GM12891 (cell line): Measurements from ENCODE around the gene CCBE1.
"Not testable (repeated sequence)": the region's sequence is repeated elsewhere in the genome, so short reads cannot be mapped to it uniquely, and the experiment has no call there.

Experiments
- DNase-seq: peaks from one replicate; pipeline ENCODE4 v3.0.0; 2011; ENCODE audit warnings: low spot score; ENCODE audit not compliant: insufficient read length
- FAIRE-seq: peaks from 2 replicates; lab custom pipeline; 2011; peaks lifted over from hg19 to GRCh38; lab: Jason Lieb, UNC
- PAX5 ChIP-seq: IDR thresholded peaks from 2 replicates; pipeline ENCODE4 v1.6.1; 2011; ENCODE audit warnings: low read length, moderate library complexity, mild to moderate bottlenecking; ENCODE audit not compliant: insufficient read depth, severe bottlenecking
- POLR2A ChIP-seq: IDR thresholded peaks from 2 replicates; pipeline ENCODE4 v1.6.1; 2011; ENCODE audit warnings: low read depth, low read length, control low read depth
- POLR2AphosphoS5 ChIP-seq: IDR thresholded peaks from 2 replicates; pipeline ENCODE4 v1.6.1; 2011; ENCODE audit warnings: low read depth, low read length, control low read depth
- POU2F2 ChIP-seq: IDR thresholded peaks from 2 replicates; pipeline ENCODE4 v1.6.1; 2011; ENCODE audit warnings: low read depth, mild to moderate bottlenecking, control low read depth, low read length, moderate library complexity
- SPI1 ChIP-seq: IDR thresholded peaks from 2 replicates; pipeline ENCODE4 v1.6.1; 2011; ENCODE audit warnings: low read depth, low read length, control low read depth
- TAF1 ChIP-seq: IDR thresholded peaks from 2 replicates; pipeline ENCODE4 v1.6.1; 2011; ENCODE audit warnings: low read depth, low read length, control low read depth

Gene CCBE1

DNA sequence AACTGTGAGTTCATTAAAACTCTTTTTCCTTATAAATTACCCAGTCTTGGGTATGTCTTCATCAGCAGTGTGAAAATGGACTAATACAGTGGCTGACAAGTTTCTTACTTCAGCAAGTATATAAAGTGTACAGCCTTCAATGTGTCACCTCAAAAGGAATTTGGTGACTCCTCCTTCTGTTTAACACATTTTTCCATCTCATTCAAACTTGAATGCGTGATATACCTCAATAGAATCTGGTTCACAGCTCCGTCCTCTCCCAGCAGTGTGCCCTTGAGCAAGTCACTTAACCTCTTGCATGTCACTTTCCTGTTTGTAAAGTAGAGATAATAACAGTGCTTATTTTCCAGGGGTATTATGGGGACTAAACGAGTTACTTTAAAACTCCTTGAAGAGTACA lies 159.6 kb downstream of the CCBE1 start:
- DNase-seq (no peak), FAIRE-seq (no peak)
- TF ChIP-seq SPI1 (no peak), POU2F2 (no peak), TAF1 (no peak), PAX5 (no peak), POLR2A (no peak), POLR2AphosphoS5 (no peak)

DNA sequence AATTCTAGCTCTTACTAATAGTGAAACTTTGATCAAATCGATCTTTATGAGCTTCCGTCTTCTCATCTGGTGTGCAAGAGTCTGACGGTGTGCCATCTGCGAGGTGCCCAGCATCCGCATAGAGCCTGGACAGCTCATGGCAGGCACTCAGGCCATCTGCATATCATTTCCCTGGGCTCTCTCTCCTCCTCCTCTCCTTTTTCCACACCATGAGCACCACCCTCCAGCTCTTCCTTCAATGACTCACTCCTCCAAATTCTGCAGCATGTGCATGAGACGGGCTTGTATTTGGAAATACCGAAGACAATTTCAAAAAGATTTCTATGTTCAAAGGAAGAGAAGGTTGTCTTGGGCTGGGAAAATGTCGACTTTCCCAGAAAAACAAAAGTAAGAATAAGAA lies 161.1 kb downstream of the CCBE1 start:
- DNase-seq = no peak
- no peak for FAIRE-seq
- TF ChIP-seq POU2F2 (no peak), POLR2A (no peak), SPI1 (no peak), PAX5 (no peak), POLR2AphosphoS5 (no peak), TAF1 (no peak)

DNA sequence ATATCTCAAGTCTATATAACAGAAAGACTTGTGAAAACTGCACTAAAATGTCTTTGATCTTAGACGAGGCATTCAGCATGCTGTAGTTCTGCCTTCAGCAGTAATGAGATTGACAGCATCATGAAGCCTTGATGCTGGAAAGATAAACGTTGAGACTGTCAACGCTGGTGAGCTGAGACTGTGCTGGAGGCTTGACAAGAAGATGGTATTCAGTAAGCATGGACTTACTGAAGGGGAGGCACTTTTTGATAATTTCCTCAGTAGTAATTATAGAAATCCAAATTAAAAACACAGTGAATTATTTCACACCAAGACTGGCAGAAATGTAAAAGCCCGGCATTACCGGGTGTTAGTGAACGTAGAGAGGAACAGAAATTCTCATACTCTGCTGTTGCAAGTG lies 162.2 kb downstream of the CCBE1 start:
- DNase-seq (no peak), FAIRE-seq (no peak)
- no peak for TF ChIP-seq POLR2A

DNA sequence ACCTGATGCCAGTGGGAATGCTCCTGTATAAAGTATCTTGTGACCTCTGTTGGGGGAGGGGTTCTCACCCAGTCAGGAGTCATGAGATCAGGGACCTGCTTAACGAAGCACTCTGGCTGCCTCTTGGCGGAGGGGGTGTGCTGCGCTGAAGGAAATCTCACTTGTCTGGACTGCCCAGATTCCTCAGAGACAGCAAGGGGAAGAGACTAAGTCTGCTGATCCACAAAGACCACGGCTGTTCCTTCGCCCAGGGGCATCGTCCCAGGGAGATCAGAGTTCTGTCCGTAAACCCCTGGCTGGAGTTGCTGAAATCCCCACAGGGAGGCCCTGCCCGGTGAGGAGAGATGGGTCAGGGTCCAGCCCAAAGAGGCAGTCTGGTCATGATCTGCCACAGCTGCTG lies 168.4 kb downstream of the CCBE1 start:
- FAIRE-seq (no peak), DNase-seq (no peak)
- TF ChIP-seq POLR2A = no peak
- no peak for TF ChIP-seq PAX5
- no peak for TF ChIP-seq POU2F2
- TF ChIP-seq POLR2AphosphoS5 = no peak
- TF ChIP-seq TAF1 = no peak
- TF ChIP-seq SPI1 = no peak

DNA sequence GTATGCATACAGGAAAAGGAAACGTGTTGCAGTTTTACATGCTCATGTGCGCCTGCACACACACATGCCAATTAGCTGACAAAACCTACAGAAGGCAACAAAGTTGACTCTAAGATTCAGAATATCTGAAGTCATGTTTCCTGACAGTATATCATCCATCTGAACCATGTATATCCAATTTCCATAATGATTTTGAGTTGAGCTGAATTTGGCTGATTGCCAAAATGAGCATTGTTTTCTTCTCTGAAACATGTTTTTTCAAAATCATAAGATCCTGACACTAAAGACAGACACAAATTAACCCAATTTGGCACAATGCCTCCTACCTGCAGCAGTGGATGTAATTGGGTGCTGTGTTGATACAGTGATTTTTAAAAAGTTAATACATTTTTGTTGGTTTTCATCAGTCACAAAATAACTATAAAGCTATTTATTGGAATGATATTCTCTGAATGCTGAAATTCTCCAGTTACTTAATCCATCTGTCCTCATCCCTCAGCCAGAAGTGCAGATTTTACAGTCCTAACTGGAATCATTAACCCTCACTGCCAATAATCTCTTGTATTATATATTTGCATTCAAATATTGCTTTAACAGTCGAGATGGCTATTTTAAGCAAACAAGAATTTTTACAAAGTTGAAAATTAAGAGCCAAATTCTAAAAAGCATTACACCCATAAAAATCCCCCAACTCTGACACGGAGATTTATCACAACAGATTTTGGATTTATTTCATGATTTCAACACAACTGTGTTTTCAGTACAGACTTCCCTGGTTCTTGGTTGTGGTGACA lies 176.5 kb downstream of the CCBE1 start:
- DNase-seq (no peak), FAIRE-seq (no peak)
- no peak for TF ChIP-seq POLR2AphosphoS5

DNA sequence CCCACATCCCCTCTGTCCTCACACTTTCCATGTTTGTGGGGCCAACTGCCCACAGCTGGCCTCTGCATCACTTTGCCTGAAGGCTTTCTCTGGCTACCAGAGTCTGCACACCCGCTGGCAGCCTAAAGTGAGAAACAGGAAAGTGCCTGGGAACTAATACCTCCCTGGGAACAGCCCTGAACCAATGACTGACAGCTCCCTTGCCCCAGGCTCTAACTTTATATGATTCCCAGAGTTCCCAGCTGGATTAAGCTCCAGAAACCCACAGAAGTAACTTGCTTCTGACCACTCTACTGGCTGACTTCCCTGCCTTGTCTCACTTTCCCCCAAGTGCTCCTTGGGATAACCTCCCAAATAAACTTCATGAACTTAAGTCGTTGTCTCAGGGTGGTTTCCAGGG lies 178.5 kb downstream of the CCBE1 start:
- no peak for DNase-seq
- TF ChIP-seq PAX5 (no peak), POU2F2 (no peak)

DNA sequence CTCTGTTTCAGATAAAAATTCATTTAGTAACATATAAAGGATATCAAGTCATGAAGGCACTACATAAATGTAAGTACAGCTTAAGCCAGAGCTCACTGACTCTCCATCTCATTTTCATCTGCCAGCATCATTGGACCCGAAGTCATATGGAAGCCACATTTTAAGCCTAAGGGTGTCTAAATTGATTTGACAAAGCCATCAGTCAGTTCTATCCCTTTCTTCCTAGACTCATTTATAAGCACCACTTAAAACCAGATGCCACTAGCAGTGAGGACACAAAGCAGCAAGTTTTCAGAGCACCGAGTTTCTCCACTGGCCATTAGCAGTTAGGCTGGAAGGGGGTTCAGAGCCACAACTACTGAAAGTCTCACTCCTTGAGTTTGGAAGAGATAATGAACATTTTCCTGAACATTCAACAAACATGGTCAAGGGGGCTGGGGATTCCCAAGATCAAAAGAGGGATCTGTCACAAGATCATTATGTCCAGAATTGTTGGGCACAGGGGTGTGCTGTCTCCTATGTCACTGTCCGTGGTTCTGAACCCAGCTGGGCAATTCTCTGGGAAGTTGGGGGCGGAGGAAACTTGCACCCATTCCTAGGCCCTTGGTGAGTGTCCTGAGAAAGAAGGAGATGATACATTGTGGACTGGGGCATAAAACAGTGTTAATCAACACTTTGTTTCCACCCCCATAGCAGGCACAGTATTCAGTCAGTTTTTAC lies 179.6 kb downstream of the CCBE1 start:
- TF ChIP-seq PAX5 (no peak), TAF1 (no peak), SPI1 (no peak), POU2F2 (no peak)
- DNase-seq = no peak
- no peak for FAIRE-seq

More for the DNA sequence above, 178.5 kb downstream of the CCBE1 start:
- FAIRE-seq = no peak

DNA sequence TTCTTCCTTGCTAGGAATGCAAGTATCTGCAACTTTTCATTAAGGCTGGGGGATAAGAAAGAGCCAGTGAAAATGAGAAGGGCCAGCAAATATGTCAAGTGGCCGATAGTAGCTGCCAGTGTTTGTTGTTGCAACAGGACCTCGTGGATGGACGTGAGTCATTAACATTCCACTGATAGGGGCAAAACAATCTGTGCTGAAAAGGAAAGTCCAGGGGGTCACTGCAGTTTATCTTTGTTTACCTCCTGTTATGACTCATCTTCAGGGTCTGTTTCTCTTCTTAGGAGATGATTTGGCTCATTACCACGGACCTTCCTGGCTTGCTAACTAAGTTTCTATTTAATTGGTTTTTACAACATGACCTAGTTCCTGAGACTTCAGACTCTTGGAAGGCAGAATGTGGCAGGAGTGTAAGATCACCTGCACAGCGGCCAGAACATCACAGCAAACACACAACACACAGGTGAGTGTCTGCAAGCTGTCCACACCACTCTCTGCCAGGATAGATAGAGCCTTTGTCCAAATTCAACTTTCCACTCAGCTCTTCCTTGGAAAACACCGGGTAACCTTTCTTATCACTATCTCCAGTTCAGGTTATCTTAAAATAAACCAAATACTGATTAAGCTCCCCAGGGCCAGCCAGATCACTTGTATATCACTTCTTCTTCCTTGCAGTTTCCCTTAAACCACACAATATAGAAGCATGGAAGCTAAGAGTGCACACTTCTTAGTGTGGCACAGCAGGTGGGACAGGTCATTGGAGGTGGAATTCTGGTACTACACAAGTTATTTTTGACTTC lies 180.7 kb downstream of the CCBE1 start:
- DNase-seq = no peak
- TF ChIP-seq POLR2A = no peak
- TF ChIP-seq TAF1 = no peak
- TF ChIP-seq SPI1 = no peak
- TF ChIP-seq POU2F2 = no peak
- no peak for TF ChIP-seq POLR2AphosphoS5
- TF ChIP-seq PAX5 = no peak
- no peak for FAIRE-seq

DNA sequence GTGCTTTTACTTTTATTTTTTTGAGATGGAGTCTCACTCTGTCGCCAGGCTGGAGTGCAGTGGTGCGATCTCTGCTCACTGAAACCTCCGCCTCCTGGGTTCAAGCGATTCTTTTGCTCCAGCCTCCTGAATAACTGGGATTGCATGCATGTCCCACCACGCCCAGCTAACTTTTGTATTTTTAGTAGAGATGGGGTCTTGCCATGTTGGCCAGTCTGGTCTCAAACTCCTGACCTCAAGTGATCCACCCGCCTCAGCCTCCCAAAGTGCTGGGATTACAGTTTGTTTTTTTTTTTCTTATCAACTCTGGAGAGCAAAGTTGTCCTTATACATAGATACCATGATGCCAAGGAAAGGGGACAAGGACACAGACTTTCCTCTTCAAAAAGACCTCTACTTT lies 181.3 kb downstream of the CCBE1 start:
- not testable (repeated sequence) for FAIRE-seq

DNA sequence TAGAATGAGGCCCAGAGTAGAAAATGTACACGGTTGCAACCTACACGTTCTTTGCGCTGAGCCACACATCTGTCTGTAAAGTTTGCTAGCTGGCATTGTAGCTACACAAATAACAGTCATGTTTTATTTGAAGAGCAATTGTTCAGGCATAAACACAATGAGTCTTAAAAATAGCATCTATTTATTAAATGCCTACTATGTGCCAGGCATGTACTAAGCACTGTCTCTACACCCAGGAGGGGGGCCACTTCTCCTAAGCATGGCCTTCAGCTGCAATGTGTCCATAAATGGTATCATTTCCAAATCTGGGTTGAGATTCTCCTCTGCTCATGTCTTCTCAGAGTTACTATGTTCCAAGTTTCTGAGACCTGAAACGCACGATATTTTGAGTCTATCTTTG lies 182.1 kb downstream of the CCBE1 start:
- no peak for TF ChIP-seq POLR2AphosphoS5
- TF ChIP-seq PAX5 = no peak
- TF ChIP-seq POLR2A = no peak
- no peak for TF ChIP-seq POU2F2
- TF ChIP-seq SPI1 = no peak
- no peak for TF ChIP-seq TAF1
- no peak for DNase-seq
- FAIRE-seq = no peak

More for the DNA sequence above, 181.3 kb downstream of the CCBE1 start:
- DNase-seq = not testable (repeated sequence)
